Right lung (tissue), 5 donors: ENCODE data around the gene MRPL40. TPM values are rescaled to one million over a fixed set of nuclear protein-coding genes. Genes with fewer than 3 reads are reported as not detected.

ENCODE experiments used
- DNase-seq, 2 donors: peaks; one replicate each; pipeline ENCODE4 v3.0.0-alpha.2; 2013
- polyA plus RNA-seq, 5 donors: library from polyadenylated mRNA; unstranded; fragments of 120-200 nt; gene quantifications; one replicate each; pipeline versions ENCODE4 v1.2.1 to v1.2.3, GENCODE V29; 2013; ENCODE audit warnings: inconsistent platforms in 1 of 5, low replicate concordance in 1 of 5; ENCODE audit not compliant: insufficient read length in 5 of 5, insufficient read depth in 1 of 5

The MRPL40 gene
- polyA plus RNA-seq, 5 donors, result 35.6 to 44.2 (median 42.7) TPM

DNA sequence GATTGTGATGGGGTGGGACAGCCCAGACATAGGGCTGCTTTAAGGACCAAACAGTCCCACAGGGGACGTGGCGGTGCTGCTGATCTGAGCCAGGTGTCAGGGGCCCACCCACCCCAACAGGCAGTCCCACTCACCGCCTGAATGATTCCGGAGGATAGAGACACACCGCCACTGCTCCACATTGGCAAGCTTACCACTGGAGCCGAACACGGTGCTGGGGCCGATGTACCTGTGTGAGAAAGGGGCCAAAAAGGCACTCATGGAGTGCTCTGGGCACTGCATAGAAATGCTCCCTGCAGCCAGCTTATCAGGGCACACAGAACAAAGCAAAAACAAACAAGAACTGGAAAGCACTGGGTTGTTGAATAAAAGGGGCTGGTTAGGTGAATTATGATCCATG lies 26.7 kb upstream of the MRPL40 start:
- DNase-seq, result no peak

- DNase-seq, result no peak
Observed at GRCh38 chr22:19406281-19406811, 26.0 kb upstream of the MRPL40 start.

DNA sequence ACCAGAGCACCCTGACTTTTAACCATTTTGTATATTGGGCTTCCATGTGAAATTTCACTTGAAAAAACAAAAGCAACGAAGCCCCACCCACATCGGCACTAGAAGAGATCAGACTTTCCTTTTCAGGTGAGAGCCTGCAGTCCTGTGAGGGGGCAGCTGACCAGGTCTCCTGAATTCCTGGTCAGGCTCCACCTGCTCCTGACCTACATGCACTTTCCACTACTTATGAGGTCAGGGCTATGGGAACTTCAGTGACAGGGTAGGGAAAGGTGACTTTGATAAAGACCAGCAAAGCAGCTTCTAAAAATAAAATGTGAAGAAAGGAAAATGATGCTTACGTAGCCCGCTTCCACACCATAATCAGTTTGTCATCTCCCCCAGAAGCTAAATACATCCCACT lies 25.5 kb upstream of the MRPL40 start:
- DNase-seq, result no peak

DNA sequence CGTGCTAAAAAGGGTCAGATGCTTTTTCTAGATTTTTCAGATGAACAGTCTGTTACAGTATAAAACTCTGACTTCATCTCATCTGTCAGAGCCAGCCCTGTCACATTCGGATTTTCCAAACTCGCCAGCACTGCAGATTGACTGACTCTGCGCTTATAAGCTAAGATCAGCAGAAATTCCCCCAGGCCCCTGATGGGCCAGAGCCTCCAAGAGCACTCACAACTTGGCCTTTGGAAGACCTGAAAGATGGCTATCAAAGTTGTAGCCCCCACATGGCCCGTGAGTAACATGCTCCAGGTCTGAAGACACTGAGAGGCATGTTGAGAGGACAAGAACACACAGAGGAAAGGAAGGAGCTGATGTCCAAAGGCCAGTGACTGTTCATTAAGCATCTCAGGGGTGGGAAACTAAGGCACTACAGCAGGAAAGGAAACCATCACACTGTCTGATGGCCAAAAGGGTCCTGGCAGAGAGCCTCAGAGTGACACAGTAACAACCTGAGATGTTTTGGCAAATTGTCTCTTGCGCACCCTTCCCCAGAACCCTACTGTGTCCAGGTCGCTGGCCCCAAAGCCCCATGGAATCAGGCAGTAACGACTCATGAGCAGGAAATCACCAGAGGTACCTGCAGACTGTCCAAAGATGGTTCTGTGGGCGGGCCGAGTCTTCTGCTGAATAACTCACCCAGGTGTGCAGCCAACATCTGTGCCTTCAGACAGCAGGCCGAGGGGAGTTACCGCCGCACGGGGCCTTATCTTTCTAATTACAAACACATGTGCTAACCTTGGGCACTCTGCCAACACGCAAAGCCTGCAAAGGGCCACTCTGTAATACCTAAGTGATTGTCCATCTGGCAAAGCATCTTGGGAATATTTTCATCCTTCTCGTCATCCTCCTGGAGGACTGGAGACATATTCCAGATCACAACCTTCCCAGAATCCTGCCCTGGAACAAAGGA lies 24.4 kb upstream of the MRPL40 start:
- no peak for DNase-seq

GRCh38 chr22:19410941-19411689 lies 21.2 kb upstream of the MRPL40 start:
- no peak for DNase-seq

DNA sequence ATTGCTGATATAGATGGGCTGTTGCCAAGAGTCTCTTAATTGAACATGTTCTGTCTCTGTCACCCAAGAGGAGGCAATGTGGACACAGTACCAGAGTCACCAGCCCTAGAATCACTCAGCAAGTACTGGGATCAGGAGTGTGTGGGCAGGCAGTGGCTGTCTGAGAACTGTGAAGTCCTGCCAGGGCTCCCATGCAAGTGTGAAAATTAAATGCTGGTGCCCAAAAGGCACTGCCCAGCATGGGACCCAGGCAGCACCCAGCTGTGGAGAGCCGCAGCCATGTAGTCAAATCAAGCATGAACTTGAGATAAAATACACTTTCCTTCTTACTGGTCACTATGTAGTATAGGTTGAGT lies 20.7 kb upstream of the MRPL40 start:
- DNase-seq, result no peak

GRCh38 chr22:19412478-19412877 lies 19.9 kb upstream of the MRPL40 start:
- DNase-seq, result no peak

GRCh38 chr22:19412923-19413322 lies 19.4 kb upstream of the MRPL40 start:
- no peak for DNase-seq

- DNase-seq, result no peak
Observed at GRCh38 chr22:19419086-19419463, 13.3 kb upstream of the MRPL40 start.

GRCh38 chr22:19419464-19420178 lies 12.7 kb upstream of the MRPL40 start:
- no peak for DNase-seq

DNA sequence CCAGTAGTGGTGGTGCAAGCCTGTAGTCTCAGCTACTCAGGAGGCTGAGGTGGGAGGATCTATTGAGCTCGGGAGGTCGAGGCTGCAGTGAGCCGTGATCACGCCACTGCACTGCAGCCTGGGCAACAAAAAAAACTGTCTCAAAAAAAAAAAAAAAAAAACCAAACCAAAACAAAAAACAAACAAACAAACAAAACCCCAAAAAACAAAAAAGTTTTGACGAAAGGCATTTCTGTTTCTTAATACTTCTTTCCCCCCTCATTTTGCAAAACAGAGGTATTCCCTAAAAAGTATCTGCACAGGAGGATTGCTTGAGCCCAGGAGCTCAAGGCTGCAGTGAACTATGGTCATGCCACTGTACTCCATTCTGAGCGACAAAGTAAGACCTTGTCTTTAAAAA lies 12.0 kb upstream of the MRPL40 start:
- no peak for DNase-seq

- no peak for DNase-seq
Observed at GRCh38 chr22:19422440-19423301, 9.7 kb upstream of the MRPL40 start.

DNA sequence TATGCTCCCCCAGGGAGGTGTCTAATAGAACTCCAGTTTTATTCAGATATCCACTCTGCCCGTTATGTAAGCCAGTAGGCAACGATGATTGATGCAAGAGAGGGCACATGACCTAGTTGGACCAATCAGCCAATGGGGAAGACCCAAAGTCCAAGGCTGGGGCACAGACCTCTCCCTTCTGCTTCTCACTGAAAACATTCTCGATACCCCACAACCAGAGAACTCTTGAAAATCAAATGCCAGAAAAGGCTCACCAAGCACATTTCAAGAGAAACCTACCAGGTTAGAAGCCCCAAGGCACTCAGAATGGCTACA lies 8.2 kb upstream of the MRPL40 start:
- no peak for DNase-seq

DNA sequence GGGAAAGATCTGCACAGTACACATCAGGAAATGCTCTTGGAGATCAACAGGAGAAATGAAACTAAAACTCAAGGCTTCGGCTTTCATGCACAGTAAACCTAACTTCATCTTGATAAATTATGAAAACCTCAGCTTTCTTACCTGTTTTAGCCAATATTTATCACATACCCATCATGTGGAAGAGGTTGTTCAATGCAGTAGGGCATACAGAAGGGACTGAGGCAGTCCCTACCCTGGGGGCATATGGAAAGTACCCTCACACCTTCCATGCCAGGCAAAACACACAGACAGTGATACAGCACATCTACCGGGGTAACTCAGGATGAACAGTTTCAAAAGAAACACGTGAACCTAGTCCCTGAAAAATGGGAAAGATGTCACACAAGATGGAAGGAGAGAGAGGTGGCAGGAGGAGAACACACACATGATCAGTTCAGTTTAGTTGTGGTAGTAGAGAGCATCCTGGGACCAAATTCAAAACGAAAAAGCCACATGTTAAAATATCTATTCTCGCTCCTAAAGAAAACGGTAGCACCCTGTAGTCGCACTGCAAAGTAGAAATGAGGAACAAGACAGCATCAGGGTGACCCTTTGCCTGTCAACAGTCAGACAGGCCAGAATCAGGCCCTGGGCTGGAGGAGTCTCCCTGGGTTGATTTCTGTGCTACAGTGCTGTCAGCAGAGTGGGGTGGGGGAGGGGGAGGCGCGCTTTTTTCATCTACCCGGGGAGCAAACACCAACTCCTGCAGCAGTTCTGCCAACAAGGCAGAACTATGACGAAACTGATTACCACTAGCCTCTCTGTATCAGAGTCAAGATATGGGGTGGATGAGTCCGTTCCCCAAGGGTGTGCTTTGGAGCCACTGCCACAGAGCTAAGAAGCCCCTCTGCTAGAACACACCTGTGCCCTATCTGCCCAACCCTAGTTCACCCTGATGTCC lies 2.1 kb upstream of the MRPL40 start:
- no peak for DNase-seq

GRCh38 chr22:19430890-19431541 lies 1.3 kb upstream of the MRPL40 start:
- DNase-seq, result no peak

GRCh38 chr22:19431649-19432132 lies 654 bp upstream of the MRPL40 start, which contains the start of gene HIRA:
Gene HIRA (minus strand): TSS chr22:19431733. CDS start chr22:19431476, 257 bp downstream.
- peak; percentile 71 to 73 for DNase-seq

GRCh38 chr22:19434401-19434800 lies 2.1 kb downstream of the MRPL40 start:
- DNase-seq, result no peak

DNA sequence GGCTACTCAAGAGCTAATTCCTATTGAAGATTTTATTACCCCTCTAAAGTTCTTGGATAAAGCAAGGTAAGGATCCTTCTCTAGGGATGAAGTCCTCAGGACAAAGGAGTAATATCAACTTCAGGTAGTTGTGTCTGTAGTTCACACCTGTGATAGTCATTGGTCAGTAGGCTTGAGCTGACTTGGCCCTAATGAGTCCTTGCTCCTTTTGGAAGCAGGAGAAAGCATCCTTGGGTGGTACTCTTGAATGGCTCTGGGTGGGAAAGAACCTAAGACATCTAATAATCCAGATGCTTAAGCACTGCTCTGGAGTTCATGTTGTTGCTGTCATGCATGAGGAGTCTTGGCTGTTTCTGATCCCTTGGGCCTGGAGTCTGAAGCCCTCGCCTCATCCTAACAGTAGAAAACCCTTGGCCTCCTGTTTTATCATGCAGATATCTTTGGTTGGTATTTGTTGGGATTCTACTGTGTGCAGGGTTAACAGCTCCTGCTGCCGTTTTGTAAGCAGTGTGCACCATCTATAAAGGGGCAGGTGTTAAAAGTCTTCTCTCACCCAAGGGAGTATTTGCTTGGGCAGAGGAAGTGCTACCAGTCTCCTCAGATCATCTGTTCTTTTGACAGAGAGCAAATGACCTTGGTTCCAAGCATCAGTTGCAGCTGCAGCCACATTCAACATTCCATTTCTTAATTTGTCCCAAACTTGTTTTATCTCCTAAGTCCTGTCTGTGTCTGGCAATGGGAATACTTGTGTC lies 2.7 kb downstream of the MRPL40 start:
- DNase-seq, result no peak
